GM18520 (cell line): ENCODE results near the gene OR8D2.
"Not testable (repeated sequence)": the region's sequence is repeated elsewhere in the genome, so short reads cannot be mapped to it uniquely, and the experiment has no call there.

Experiments
- ATAC-seq: cut with Tn5 transposase; IDR thresholded peaks from one replicate; pipeline ENCODE4 v1.9.1; 2021; ENCODE audit not compliant: unreplicated experiment

Gene OR8D2

GRCh38 chr11:124294687-124295086 is 25.3 kb downstream of the OR8D2 start:
- ATAC-seq, result no peak

GRCh38 chr11:124285610-124286344 is 34.2 kb downstream of the OR8D2 start:
- no peak for ATAC-seq

- ATAC-seq, result no peak
These were observed 41.7 kb downstream of the OR8D2 start for GRCh38 chr11:124278261-124278660.

GRCh38 chr11:124277804-124278203 is 42.2 kb downstream of the OR8D2 start:
- no peak for ATAC-seq

GRCh38 chr11:124277207-124277606 is 42.8 kb downstream of the OR8D2 start:
- ATAC-seq, result no peak

- ATAC-seq, result no peak
These were observed 43.9 kb downstream of the OR8D2 start for GRCh38 chr11:124276081-124276480.

- no peak for ATAC-seq
These were observed 46.0 kb downstream of the OR8D2 start for GRCh38 chr11:124274000-124274399.

- not testable (repeated sequence) for ATAC-seq
These were observed 49.1 kb downstream of the OR8D2 start for GRCh38 chr11:124270886-124271285.
